Measurements from ENCODE around the gene EPHB1. TPM values are rescaled to one million over a fixed set of nuclear protein-coding genes. Genes with fewer than 3 reads are reported as not detected.

Gene EPHB1
- total and polyA plus RNA-seq, 2 of the 13 experiments (the other 11 are each of a cell fraction or from before 2014, with no cell fraction given): 0.07 to 0.21 TPM

DNA sequence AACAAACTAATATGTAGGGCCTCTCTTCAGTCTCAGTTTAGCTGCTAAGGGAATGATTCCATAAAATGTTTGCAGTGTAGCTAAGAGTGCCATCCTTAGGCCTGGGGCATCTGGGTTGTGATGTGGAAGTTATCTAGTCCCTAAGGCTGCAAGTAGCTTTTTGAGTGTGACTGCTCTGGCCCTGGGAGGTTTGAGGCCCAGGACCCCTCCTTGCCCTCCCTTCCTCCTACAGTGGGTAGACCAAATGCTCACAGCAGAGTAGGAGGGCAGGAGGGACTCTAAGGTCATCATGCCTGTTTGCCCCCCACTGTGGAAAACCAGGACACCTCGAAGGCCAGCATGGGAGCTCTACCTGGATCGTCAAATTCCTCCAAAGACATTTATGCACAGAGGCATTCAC, 115.0 kb downstream of the EPHB1 start:
- ChIA-PET POLR2A (no interaction called here), CTCF (ENCODE audit: low intra/inter-chr PET ratio, low total read pairs) (no interaction called here)
- Histone ChIP-seq H3K4me3 (replicated peaks in 1 of 3; ENCODE audit: insufficient read depth in 1 of 3, low read depth in 2 of 3, low read length in 3 of 3) (no peak overlapping the region), H3K79me2 (ENCODE audit: insufficient read depth, low read length) (no peaks in the 10 kb centered on the region), H4K20me1 (ENCODE audit: insufficient read depth, low read length) (no peaks in the 10 kb centered on the region), H3K4me2 (ENCODE audit: low read depth, low read length) (no peak overlapping the region), H2AFZ (ENCODE audit: low read length) (no peak overlapping the region), H3K9me3 (ENCODE audit: low read length) (no peaks in the 10 kb centered on the region), H3K36me3 (replicated peaks in 1 of 2; ENCODE audit: control insufficient read depth in 1 of 2, insufficient read depth in 2 of 2, low read length in 2 of 2) (no peaks in the 10 kb centered on the region), H3K27me3 (ENCODE audit: control insufficient read depth in 1 of 2, insufficient read depth in 2 of 2, low read length in 2 of 2) (no peaks in the 10 kb centered on the region), H3K9ac (ENCODE audit: insufficient read depth, low read depth, low read length) (no peak overlapping the region), H3K4me1 (ENCODE audit: insufficient read depth, low read length) (no peaks in the 10 kb centered on the region), H3K27ac (ENCODE audit: extremely low read length, insufficient read depth, low read length) (no peak overlapping the region)
- intact Hi-C loops (cut with micrococcal nuclease; ENCODE audit: unreplicated experiment) (no loop called here), in situ Hi-C loops (cut with HindIII; ENCODE audit: extremely low pct_ligation_motif_present, low pct_unique_long_range_greater_than_20kb) (no loop called here)
- no TSS peak for BruUV-seq (replicated peaks)
- FAIRE-seq: no peak
- no peak for ATAC-seq
- no peak for DNase-seq (ENCODE audit: low spot score)
- 0% methylated on average over 2 of the region's 2 CpGs for WGBS (ENCODE audit: low lambda C conversion rate)
- TF ChIP-seq TARDBP (CRISPR knock-in tag; IDR thresholded peaks at IDR 0.05) (no peak), YY1 (IDR thresholded peaks at IDR 0.05; ENCODE audit: insufficient read depth, insufficient replicate concordance, low read depth, low read length) (no peak), ZNF747 (CRISPR knock-in tag; IDR thresholded peaks at IDR 0.05; ENCODE audit: borderline replicate concordance) (no peak), ZNF383 (CRISPR knock-in tag; IDR thresholded peaks at IDR 0.05; ENCODE audit: borderline replicate concordance) (no peak), MED8 (CRISPR knock-in tag; IDR thresholded peaks at IDR 0.05; ENCODE audit: insufficient replicate concordance) (no peak), ZNF891 (CRISPR knock-in tag; IDR thresholded peaks at IDR 0.05) (no peak), ZNF615 (CRISPR knock-in tag; IDR thresholded peaks at IDR 0.05; ENCODE audit: borderline replicate concordance) (no peak), ZBTB7A (CRISPR knock-in tag; IDR thresholded peaks at IDR 0.05) (no peak), SETDB1 (CRISPR knock-in tag; IDR thresholded peaks at IDR 0.05; ENCODE audit: borderline replicate concordance) (no peak)
- TF ChIP-seq, protein P1, sequence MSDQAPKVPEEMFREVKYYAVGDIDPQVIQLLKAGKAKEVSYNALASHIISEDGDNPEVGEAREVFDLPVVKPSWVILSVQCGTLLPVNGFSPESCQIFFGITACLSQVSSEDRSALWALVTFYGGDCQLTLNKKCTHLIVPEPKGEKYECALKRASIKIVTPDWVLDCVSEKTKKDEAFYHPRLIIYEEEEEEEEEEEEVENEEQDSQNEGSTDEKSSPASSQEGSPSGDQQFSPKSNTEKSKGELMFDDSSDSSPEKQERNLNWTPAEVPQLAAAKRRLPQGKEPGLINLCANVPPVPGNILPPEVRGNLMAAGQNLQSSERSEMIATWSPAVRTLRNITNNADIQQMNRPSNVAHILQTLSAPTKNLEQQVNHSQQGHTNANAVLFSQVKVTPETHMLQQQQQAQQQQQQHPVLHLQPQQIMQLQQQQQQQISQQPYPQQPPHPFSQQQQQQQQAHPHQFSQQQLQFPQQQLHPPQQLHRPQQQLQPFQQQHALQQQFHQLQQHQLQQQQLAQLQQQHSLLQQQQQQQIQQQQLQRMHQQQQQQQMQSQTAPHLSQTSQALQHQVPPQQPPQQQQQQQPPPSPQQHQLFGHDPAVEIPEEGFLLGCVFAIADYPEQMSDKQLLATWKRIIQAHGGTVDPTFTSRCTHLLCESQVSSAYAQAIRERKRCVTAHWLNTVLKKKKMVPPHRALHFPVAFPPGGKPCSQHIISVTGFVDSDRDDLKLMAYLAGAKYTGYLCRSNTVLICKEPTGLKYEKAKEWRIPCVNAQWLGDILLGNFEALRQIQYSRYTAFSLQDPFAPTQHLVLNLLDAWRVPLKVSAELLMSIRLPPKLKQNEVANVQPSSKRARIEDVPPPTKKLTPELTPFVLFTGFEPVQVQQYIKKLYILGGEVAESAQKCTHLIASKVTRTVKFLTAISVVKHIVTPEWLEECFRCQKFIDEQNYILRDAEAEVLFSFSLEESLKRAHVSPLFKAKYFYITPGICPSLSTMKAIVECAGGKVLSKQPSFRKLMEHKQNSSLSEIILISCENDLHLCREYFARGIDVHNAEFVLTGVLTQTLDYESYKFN (CRISPR knock-in tag; conservative IDR thresholded peaks at IDR 0.05): no peak
- TF ChIP-seq, protein P2, sequence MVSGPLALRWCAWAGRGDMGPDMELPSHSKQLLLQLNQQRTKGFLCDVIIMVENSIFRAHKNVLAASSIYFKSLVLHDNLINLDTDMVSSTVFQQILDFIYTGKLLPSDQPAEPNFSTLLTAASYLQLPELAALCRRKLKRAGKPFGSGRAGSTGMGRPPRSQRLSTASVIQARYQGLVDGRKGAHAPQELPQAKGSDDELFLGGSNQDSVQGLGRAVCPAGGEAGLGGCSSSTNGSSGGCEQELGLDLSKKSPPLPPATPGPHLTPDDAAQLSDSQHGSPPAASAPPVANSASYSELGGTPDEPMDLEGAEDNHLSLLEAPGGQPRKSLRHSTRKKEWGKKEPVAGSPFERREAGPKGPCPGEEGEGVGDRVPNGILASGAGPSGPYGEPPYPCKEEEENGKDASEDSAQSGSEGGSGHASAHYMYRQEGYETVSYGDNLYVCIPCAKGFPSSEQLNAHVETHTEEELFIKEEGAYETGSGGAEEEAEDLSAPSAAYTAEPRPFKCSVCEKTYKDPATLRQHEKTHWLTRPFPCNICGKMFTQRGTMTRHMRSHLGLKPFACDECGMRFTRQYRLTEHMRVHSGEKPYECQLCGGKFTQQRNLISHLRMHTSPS (CRISPR knock-in tag; IDR thresholded peaks at IDR 0.05; ENCODE audit: low read depth): no peak
- TF ChIP-seq, protein P3, sequence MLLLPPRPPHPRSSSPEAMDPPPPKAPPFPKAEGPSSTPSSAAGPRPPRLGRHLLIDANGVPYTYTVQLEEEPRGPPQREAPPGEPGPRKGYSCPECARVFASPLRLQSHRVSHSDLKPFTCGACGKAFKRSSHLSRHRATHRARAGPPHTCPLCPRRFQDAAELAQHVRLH (CRISPR knock-in tag; IDR thresholded peaks at IDR 0.05; ENCODE audit: borderline replicate concordance, low read depth): no peak
- TF ChIP-seq, protein P4, sequence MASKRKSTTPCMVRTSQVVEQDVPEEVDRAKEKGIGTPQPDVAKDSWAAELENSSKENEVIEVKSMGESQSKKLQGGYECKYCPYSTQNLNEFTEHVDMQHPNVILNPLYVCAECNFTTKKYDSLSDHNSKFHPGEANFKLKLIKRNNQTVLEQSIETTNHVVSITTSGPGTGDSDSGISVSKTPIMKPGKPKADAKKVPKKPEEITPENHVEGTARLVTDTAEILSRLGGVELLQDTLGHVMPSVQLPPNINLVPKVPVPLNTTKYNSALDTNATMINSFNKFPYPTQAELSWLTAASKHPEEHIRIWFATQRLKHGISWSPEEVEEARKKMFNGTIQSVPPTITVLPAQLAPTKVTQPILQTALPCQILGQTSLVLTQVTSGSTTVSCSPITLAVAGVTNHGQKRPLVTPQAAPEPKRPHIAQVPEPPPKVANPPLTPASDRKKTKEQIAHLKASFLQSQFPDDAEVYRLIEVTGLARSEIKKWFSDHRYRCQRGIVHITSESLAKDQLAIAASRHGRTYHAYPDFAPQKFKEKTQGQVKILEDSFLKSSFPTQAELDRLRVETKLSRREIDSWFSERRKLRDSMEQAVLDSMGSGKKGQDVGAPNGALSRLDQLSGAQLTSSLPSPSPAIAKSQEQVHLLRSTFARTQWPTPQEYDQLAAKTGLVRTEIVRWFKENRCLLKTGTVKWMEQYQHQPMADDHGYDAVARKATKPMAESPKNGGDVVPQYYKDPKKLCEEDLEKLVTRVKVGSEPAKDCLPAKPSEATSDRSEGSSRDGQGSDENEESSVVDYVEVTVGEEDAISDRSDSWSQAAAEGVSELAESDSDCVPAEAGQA (IDR thresholded peaks at IDR 0.05; ENCODE audit: low read depth): no peak
- TF ChIP-seq, protein P4 (CRISPR knock-in tag; IDR thresholded peaks at IDR 0.05; ENCODE audit: borderline replicate concordance): no peak
